NCI-H2081 (cell line): ENCODE results near the gene NCOA6.

ENCODE experiments used
- DNase-seq, 2 experiments: peaks; one replicate each; lab custom pipeline; 2025; lab: John Stamatoyannopoulos, UW

The NCOA6 gene

DNA sequence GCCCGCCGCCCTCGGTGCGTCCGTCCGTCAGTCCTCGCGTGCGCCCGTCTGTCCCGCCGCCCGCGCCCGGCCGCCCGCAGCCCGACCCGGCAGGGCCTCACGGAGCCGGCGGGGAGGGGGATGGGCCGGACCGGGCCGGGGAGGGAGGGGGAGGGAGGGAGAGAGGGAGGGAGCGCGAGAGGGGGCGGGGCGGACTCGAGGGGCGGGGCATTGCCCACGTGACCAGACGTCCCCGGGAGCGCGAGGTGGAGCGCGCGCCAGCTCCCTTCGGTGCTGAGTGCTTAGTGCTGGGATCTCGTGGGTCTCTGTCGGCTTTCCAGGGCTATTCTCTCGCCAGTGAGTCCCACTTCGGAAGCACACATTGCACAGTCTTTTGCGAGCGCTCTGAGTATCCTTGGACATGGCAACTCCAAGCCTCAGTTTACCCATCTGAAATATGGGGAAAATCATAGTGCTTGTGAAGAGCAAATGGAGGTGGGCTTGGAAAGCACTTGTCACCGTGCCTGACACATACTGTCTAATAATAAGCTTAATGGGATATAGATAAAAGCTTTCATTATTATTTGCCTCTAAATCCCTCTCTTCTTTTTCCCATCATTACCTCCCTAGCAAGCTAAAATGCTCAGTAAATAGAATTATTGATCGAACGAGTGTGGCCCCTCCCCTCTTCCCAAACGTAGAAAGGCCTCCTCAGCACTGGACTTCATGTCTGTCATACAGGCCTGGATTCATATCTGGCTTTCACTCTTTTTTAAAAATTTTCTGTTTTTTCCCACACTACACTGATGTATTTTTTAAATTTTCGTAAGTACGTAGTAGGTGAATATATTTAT, at the start of gene NCOA6:
Gene NCOA6 (minus strand): TSS at position 122 of the 833 bp plus-strand sequence. CDS start 43,296 bp downstream, outside the sequence.
- DNase-seq, result peak; percentile 78 to 85

DNA sequence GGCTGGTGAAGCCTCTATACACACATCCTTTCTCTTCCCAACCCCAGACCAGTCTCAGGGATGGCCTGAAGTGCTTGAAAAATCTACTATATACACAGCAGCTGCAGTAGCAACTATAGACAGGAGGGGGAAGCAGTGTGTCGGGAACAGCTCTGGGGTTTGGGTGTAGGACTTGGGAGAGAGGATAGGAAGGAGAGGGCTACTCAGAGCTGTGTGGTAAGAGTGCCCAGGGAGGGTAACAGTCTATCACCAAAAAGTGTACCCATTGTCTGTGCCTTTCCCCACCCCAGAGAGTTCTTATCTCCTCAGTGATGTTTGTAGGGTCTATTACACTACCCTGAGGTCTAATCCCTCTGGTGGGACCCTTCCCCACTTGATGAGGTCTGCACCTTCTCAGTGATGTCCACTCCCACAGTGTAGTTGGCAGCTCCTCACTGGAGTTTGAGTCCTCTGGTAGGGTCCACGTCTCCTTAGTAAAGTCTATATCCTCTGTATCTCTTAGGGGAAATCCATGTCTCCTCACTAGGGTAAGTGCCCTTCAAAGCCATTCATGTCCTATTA, 48.7 kb upstream of the NCOA6 start:
- peak; percentile 74 to 83 for DNase-seq

GRCh38 chr20:34873583-34874093, 48.2 kb upstream of the NCOA6 start:
- no peak for DNase-seq

GRCh38 chr20:34872622-34873224, 47.3 kb upstream of the NCOA6 start, which contains the start of gene GGT7:
Gene GGT7, minus strand, starts transcription at chr20:34872856. Its CDS starts 41 bp downstream, at chr20:34872815.
- peak; percentile 84 to 87 for DNase-seq

GRCh38 chr20:34871966-34872621, 46.6 kb upstream of the NCOA6 start:
- DNase-seq, result no peak

- DNase-seq, result no peak
Measured at GRCh38 chr20:34871320-34871926, 46.0 kb upstream of the NCOA6 start.

GRCh38 chr20:34864216-34864615, 38.8 kb upstream of the NCOA6 start:
- no peak for DNase-seq

DNA sequence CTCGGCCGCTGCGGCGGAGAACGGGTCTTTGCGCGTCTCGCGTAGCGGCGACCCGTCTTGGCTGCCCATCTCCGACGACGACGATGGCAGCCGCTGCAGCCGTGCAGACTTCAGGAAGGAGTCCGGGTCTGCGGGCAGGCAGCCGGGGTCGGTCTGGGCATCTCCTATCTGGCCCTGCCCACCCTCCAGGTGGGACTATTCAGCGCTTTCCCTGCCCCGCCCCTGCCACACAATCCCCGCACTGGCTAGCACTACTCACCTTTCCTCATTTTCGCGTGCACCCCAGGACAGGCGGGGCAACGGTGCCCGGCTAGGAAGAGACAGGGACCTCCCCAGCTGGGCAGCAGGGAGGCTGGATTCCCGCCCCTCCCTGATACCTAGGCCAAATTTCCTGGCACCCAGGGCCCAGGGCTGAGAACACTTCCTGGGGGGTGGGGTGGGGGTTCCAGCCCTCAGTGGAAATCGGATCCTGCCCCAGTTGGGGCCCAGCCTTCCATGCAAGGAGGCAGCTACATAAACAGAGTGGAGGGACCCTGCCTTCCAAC, 38.0 kb upstream of the NCOA6 start:
- DNase-seq, result no peak

DNA sequence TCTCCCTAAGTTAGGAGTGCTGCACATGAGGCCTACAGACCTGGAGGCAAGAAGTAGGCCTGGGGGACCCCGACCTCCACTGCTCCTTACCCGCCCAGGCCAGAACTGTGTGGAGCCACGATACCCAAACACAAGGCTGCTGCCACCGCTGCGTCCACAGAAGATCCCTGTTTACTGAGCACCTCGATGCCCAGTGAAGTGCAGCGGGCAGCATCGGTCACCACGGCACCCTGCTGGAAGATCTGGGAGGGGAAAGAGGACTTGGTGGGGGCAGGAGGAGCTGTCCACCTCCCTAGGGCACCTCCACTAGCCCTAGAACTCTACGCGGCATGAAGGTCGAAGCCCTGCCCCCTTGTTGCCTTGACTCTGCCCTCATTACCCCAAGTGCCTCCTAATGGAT, 37.3 kb upstream of the NCOA6 start:
- DNase-seq, result no peak

GRCh38 chr20:34861386-34862084, 36.1 kb upstream of the NCOA6 start:
- peak; percentile 33 to 55 for DNase-seq

DNA sequence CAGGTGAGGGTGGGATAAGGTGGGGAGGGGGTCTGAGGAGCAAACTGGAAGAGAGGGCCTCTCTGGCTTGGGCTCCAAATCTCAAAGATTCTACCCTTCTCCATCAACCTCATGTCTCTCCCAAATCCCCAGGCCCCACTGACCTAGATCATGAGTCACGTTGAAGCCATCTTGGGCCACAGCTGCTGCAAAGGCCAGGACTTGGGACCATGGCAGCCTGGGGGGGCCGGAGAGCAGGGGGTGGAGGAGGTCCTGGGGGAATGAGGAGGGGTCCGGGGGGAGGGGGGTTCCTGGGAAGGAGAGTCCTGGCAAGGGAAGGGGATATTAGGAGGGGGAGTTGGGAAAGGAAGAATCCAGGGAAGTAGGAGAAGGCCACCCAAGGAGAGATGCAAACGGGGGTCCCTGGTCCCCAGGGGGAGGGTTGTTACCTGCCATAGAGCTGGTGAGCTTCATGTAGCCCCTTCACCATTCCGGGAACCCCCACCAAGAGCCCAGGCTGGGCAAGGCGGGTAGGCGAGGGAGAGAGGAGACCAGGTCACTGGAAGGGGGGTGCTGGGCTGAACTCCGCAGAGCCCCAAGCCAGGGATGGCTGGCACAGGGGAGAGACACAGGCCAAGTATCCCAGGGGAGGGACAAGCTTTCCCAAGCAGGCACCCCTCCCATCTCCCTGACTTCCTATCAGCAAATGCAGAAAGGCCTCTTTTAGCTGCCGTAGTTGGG, 34.5 kb upstream of the NCOA6 start:
- DNase-seq, result peak in 1 of 2 experiments; percentile 19

DNA sequence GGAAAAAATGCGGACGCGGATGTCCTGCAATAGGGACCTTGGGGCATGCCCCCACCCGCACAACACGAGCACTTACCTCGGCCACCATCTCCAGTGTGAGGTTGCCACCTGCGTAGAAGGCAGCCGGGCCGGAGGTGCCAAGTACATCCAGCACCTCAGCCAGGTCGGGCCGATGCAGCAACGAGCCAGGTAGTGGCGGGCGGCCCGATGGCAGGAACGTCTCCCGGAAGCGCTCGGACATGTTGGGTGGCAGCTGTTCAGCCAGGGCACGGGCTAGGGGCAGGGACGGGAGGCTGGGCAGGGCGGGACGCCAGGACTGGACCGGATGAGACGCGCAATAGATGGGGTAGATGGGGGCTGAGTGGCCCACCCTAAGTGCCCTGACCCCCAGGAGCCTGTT, 33.9 kb upstream of the NCOA6 start:
- DNase-seq, result no peak

DNA sequence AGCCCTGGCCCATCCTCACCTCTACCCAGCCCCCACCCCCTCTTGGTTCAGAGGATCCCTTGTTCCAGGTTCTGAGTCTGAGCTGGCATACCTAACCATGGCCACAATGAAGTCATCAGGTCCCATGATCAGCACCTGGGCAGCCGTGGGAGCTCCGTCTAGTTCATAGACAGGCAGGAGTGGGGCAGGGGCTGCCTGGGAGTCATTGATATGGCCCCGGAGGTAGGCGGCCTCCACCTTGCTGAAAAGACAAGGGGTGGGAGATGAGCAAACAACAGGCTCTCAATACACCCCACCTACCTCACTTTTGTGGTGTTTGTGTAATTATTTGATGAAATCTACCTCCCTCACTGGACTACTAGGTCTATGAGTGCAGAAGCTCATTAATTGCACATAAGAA, 26.8 kb upstream of the NCOA6 start:
- no peak for DNase-seq

- DNase-seq, result no peak
Measured at GRCh38 chr20:34850969-34851368, 25.5 kb upstream of the NCOA6 start.

DNA sequence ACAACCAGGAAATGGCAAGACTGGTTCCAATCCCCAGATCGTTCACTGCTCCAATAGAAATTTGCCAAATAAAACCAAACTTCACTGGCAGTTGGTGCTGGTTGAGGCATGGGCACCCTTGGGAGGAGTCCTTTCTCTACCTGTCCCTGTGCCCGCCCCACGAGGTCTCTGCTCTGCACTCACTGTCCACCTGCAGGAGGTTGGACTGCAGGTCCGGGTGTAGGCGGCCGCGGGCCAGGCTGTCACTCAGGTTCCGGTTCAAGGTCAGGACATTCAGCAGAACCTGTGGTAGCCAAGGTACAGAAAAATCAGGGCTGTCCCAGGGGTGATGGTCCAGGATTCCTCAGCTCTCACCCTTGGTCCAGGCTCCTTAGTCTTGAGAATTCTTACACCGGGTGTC, 24.3 kb upstream of the NCOA6 start:
- DNase-seq, result no peak

GRCh38 chr20:34848597-34848996, 23.1 kb upstream of the NCOA6 start:
- no peak for DNase-seq

DNA sequence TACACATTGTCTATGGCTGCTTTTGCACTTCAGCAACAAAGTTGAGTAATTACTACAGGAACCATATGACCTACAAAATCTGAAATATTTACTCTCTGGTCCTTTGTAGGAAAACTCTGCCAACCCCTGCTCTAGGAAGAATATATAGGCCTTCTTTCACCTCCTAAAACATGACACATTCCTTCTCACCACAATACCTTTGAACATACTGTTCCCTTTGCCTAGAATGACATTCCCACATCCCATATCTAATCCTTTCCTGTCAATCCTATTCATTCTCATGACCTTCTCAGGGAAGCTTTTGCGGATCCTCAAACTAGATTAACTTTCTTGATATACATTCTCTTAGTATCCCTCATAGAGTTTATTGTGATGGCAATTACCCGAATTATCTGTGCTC, 18.0 kb upstream of the NCOA6 start:
- DNase-seq, result no peak

DNA sequence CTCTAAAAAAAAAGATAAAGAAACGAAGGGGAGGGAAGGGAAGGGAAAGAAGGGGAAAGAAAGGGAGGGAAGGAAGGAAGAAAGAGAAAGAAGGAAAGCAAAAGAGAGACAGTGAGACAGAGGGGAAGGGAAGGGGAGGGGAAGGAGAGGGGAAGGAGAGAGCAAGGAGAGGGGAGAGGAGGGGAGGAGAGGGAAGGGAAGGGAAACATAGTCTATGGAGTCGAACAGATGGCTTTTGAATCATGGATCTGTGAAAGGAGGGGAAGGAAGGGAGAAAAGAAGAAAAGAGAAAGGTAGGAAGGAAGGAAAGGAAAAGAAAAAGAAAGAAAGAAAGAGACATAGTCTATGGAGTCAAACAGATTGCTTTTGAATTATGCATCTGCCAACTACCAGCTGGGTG, 16.7 kb upstream of the NCOA6 start:
- no peak for DNase-seq

- peak; percentile 40 to 62 for DNase-seq
Measured at GRCh38 chr20:34834459-34834893, 9.0 kb upstream of the NCOA6 start.

DNA sequence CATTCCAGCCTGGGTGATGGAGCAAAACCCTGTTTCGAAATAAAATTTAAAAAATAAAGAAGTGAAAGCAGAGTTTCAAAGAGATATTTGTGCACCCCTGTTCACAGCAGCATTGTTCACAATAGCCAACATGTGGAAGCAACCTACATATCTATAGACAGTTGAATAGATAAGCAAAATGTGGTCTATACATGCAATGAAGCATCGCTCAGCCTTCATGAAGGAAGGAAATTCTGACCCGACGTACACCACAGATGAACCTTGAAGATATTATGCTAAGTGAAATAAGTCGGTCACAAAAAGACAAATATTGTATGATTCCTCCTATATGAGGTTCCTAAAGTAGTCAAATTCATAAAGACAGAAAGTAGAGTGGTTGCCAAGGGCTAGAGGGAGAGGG, 6.5 kb upstream of the NCOA6 start:
- no peak for DNase-seq
